Testis (tissue), 3 donors: ENCODE results near the gene DHX57. TPM values are rescaled to one million over a fixed set of nuclear protein-coding genes. Genes with fewer than 3 reads are reported as not detected.
A peak's percentile ranks its signal among the peaks of the same experiment; 100 is the strongest.

Experiments used
- DNase-seq: peaks from one replicate; pipeline ENCODE4 v3.0.0-alpha.2; 2019
- H3K27ac ChIP-seq, 2 donors: fragments of 200-600 bp; sonication (generic); one replicate each; pipeline ENCODE4 v1.5.1; 2019
- H3K27me3 ChIP-seq: fragments of 200-600 bp; sonication (generic); one replicate; pipeline ENCODE4 v1.5.1; 2019
- H3K36me3 ChIP-seq: fragments of 200-600 bp; sonication (generic); one replicate; pipeline ENCODE4 v1.5.1; 2017; ENCODE audit warnings: low read depth; ENCODE audit errors: missing control alignments
- H3K4me1 ChIP-seq: fragments of 200-600 bp; sonication (generic); one replicate; pipeline ENCODE4 v1.5.1; 2019
- H3K4me3 ChIP-seq, 2 donors: fragments of 200-600 bp; sonication (generic); one replicate each; pipeline ENCODE4 v1.5.1; 2017 to 2019
- H3K9me3 ChIP-seq: fragments of 200-600 bp; sonication (generic); one replicate; pipeline ENCODE4 v1.5.1; 2017
- POLR2A ChIP-seq: fragments of 450-650 bp; IDR thresholded peaks from one replicate; pipeline ENCODE4 v1.6.1; 2017; ENCODE audit warnings: antibody characterized with exemption, mild to moderate bottlenecking, moderate library complexity
- WGBS, 2 donors: methylation state at CpG; one replicate each; pipeline ENCODE4 v1.1.5; 2018; 5-methylcytosine and 5-hydroxymethylcytosine counted together
- intact Hi-C: fragments of 100-400 bp; cut with DNase I; formaldehyde crosslinking; loops from one replicate; pipeline ENCODE4 v1.15.1; 2023; ENCODE audit warnings: low total_unique reads
- polyA plus RNA-seq: library from polyadenylated mRNA; stranded (reverse); fragments of 350-450 nt; fragmentation: Illumina TruSeq; extraction: RNeasy Lipid Tissue Mini Kit (QIAGEN cat#74804); gene quantifications from one replicate; pipeline ENCODE4 v1.2.3, GENCODE V29; 2014; ENCODE audit warnings: low read depth, low replicate concordance; ENCODE audit not compliant: insufficient read depth
- total RNA-seq, 2 donors: library from RNA; depleted of rRNA; stranded (reverse); fragments of >200 nt; gene quantifications; one replicate each; pipeline ENCODE4 v1.2.3, GENCODE V29; 2016
- TF ChIP-seq, protein P1 (sequence below), 3 experiments: fragments of 450-650 bp in 2 of 3; fragments of 200-600 bp in 1 of 3; sonication (generic) in 1 of 3; IDR thresholded peaks; one replicate each; pipeline ENCODE4 v1.5.1; 2016 to 2019; ENCODE audit warnings: antibody characterized with exemption in 3 of 3, mild to moderate bottlenecking in 2 of 3, moderate library complexity in 1 of 3

The DHX57 gene
- total and polyA plus RNA-seq, 3 donors from 2014 or later, result 36.8 to 74.2 (median 63.7) TPM

DNA sequence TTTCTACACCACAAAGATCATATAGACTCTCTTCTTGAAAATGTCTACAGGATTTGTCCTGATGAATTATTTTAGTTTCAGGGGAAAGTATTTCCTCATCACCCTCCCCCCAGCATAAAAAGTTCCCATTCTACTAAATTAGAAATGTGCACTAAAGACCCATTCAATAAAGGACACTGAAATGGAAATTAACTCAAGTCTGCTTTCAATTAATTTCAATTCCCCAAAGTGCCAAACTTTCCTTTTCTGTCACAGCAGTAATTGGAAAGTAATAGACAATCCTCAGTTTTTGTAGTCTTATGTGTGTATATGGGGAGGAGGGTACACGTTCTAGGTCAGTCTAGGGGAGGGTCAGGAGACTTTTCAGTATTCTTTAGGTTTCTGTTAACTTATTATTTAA is 35.5 kb upstream of the DHX57 start:
- H3K4me3 ChIP-seq, result no peak overlapping the region
- intact Hi-C loops, result no loop called here
- no peaks in the 10 kb centered on the region for H3K36me3 ChIP-seq
- H3K27me3 ChIP-seq, result no peaks in the 10 kb centered on the region
- no peak overlapping the region for H3K27ac ChIP-seq
- TF ChIP-seq, protein P1, sequence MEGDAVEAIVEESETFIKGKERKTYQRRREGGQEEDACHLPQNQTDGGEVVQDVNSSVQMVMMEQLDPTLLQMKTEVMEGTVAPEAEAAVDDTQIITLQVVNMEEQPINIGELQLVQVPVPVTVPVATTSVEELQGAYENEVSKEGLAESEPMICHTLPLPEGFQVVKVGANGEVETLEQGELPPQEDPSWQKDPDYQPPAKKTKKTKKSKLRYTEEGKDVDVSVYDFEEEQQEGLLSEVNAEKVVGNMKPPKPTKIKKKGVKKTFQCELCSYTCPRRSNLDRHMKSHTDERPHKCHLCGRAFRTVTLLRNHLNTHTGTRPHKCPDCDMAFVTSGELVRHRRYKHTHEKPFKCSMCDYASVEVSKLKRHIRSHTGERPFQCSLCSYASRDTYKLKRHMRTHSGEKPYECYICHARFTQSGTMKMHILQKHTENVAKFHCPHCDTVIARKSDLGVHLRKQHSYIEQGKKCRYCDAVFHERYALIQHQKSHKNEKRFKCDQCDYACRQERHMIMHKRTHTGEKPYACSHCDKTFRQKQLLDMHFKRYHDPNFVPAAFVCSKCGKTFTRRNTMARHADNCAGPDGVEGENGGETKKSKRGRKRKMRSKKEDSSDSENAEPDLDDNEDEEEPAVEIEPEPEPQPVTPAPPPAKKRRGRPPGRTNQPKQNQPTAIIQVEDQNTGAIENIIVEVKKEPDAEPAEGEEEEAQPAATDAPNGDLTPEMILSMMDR (IDR thresholded peaks at IDR 0.05), result no peak
- TF ChIP-seq POLR2A, result no peak
- H3K9me3 ChIP-seq, result no peaks in the 10 kb centered on the region
- no peak for DNase-seq
- 88 to 96% methylated on average over 1 of the region's 1 CpG for WGBS, 2 donors
- H3K4me1 ChIP-seq, result no peaks in the 10 kb centered on the region

DNA sequence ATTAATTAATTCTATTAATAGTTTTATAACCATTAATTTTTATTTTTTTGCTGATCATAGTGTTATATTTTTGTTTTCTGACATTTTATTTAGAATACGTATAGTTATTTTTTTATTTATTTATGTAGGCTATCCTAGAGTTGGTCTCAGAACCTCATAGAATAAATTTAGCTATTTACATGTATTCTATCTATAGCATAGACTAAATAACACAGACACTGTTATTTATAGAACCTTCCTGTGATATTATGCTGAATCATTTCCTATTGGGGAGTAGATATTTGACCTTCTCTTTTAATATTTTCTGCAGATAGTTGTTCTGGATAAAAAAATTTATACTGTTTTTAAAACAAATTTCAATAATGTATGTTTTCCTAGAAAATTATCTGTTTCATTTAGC is 34.1 kb upstream of the DHX57 start:
- no peak for DNase-seq
- TF ChIP-seq, protein P1 (IDR thresholded peaks at IDR 0.05), result no peak
- no peak for TF ChIP-seq POLR2A
- intact Hi-C loops, result no loop called here

DNA sequence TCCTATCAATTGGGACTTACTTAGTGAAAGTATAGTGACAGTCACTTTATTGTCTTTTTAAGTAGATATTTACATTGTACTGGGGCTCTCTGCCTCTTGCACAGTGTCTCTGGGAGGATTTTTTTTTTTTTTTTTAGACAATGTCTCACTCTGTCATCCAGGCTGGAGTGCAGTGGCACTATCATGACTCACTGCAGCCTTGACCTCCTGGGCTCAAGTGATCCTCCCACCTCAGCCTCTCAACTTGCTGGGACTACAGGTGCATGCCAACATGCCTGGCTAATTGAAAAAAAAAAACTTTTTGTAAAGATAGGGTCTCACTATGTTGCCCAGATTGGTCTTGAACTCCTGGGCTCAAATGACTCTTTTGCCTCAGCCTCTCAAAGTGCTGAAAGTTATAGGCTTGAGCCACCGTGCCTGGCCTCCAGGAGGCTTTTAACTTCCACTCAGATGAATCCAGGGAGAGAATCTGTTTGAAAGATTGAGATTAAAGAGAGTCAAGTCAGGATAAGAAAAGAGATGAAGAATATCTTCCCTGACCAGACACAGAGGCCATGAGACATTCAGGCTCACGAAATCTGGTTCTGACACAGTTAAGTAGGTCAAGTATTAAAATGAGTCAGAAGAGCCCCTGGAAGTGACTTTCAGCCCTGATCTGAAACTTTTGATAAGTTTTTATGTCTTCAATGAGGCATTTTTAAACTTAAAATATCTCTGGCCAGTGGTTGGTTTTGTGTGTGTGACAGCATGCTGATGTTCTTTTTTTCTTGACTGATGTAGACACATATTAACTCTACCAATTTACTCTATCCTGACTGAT is 32.2 kb upstream of the DHX57 start:
- Histone ChIP-seq H3K4me3 (no peak overlapping the region), H3K4me1 (no peaks in the 10 kb centered on the region), H3K27me3 (no peaks in the 10 kb centered on the region), H3K27ac (no peak overlapping the region), H3K36me3 (no peaks in the 10 kb centered on the region), H3K9me3 (no peaks in the 10 kb centered on the region)
- 56 to 60% methylated on average over 2 of the region's 2 CpGs for WGBS, 2 donors
- TF ChIP-seq, protein P1 (IDR thresholded peaks at IDR 0.05), result no peak
- TF ChIP-seq POLR2A, result no peak
- DNase-seq, result peak; percentile 21
- intact Hi-C loops, result no loop called here

More for the DNA sequence above, 34.1 kb upstream of the DHX57 start:
- Histone ChIP-seq H3K9me3 (no peaks in the 10 kb centered on the region), H3K27ac (no peak overlapping the region), H3K4me1 (no peaks in the 10 kb centered on the region), H3K4me3 (no peak overlapping the region), H3K36me3 (no peaks in the 10 kb centered on the region), H3K27me3 (no peaks in the 10 kb centered on the region)
- 95 to 97% methylated on average over 1 of the region's 1 CpG for WGBS, 2 donors

DNA sequence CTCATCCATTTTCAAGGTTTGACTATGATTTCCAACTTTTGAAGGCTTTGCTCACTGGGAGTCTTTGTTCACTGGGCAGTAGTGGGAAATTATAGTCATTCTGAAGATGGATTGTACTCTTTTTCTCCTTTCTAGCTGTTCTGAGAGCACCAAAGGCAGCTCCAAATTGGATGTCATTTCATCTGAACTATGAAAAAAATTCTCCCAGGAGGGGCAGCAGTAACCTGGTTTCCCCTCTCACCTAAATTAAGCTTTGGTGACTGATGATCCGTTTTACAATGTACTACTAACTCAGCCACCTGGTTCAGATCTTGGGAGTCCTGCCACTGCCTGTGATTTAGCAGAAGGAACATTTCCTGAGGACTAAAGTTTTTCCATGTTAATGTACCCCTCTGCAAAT is 31.5 kb upstream of the DHX57 start:
- H3K4me1 ChIP-seq, result no peaks in the 10 kb centered on the region
- DNase-seq, result no peak
- H3K27me3 ChIP-seq, result no peaks in the 10 kb centered on the region
- no peaks in the 10 kb centered on the region for H3K36me3 ChIP-seq
- TF ChIP-seq, protein P1 (IDR thresholded peaks at IDR 0.05), result no peak
- TF ChIP-seq POLR2A, result no peak
- intact Hi-C loops, result no loop called here
- no peak overlapping the region for H3K4me3 ChIP-seq
- H3K9me3 ChIP-seq, result no peaks in the 10 kb centered on the region
- 64% methylated on average over 1 of the region's 1 CpG for WGBS, 2 donors
- no peak overlapping the region for H3K27ac ChIP-seq

DNA sequence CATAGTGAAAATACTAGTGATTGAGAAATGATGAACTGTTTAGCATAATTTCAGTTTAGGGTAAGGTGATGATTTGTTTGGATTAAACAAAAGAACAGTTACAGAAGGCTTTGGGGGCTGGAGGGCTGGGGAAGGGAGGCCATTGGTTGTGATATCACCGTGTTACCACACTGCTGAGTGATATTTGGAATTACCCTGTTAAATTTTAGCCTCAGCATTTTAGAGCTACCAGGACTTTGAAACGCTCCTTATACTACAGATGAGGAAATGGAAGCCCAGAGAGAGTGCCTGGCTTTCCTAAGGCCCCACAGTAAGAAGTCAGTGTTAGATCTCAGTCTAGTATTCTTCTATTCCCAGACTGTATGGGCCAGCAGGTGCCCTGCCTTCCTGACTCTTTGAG is 29.5 kb upstream of the DHX57 start:
- 93 to 100% methylated on average over 2 of the region's 2 CpGs for WGBS, 2 donors
- no peaks in the 10 kb centered on the region for H3K27me3 ChIP-seq
- H3K9me3 ChIP-seq, result no peaks in the 10 kb centered on the region
- no peak for DNase-seq
- no peaks in the 10 kb centered on the region for H3K36me3 ChIP-seq
- H3K4me1 ChIP-seq, result no peaks in the 10 kb centered on the region
- H3K27ac ChIP-seq, result no peak overlapping the region
- no peak overlapping the region for H3K4me3 ChIP-seq
- intact Hi-C loops, result no loop called here
- TF ChIP-seq, protein P1 (IDR thresholded peaks at IDR 0.05), result no peak
- no peak for TF ChIP-seq POLR2A
